Dermis microvascular lymphatic vessel endothelial cell (primary cell): ENCODE results near the gene ASNSD1. TPM values are rescaled to one million over a fixed set of nuclear protein-coding genes. Genes with fewer than 3 reads are reported as not detected.

Source experiments
- DNase-seq, 2 donors: peaks; one replicate each; pipeline versions ENCODE4 v3.0.0 to v3.0.0-alpha.2; 2010; ENCODE audit warnings: low read depth in 2 of 2
- total RNA-seq: library from RNA; depleted of rRNA; stranded (reverse); fragments of >200 nt; gene quantifications from 2 replicates; pipeline ENCODE4 v1.2.1, GENCODE V29; 2014

ASNSD1 gene
- 46.7 and 47.1 TPM in 2 replicates for total RNA-seq

DNA sequence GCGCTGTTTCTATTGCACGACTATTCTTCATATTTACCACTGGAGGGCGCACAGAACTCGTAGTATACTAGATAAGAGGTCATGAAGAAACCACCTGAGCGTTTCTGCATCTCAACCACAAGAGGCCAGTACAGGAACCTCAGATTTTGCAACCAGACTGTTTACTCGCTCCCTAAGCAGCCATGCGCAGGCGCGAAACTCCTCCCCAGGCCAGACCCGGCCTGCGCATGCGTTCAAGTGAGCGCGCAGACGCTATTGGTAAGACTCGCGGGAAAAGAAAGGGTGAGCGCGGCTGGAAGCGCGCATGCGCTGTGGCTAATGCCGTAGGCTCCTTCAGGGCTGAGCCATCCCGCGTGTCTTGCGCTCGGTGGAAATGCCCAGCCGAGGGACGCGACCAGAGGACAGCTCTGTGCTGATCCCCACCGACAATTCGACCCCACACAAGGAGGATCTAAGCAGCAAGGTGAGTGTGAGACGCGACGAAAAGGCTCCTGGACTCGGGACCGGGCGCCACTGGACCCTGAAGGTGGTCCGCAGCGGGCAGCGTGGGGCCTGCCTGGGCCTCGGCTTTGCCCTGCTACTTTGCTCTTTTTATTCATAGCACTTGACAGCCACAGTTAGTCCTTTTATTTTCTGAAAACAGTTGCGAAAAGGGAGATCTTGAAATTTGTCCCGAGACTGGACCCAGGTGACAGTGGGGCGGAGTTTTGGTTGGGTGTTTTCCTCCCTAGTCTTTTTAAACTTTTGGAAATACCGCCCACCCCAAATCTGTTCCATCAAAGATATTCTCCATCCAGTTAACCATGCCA, at the start of gene ASNSD1:
TSS of gene ASNSD1 (plus strand) at position 312 of the 809 bp plus-strand sequence. CDS start 4,674 bp downstream, outside the sequence.
- peak; percentile 99 to 100 for DNase-seq

DNA sequence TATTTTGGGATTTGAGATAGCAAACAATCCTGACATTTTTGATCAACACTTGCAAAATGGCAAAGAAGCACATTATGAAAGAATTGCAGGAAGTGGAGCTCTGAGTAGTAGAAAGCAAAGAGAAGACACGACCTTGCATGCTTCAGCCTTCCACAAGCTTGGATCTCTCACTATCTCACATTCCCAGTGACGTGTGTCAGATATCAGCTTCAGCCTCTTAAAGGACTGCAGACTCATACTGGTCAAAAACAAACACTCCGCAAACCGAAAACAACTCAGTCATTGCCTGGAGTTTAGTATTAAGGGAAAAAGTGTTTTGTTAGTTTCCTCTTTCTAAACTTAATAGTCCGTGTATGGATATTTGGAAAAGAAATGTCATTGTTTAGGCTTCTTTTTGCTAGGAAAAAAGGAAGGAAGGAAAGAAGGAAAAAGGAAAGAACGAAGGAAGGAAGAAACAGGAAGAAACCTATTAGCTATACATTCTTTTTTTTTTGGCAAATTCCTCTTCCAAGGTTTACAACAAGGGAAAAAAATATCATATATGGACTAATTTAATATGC, 48.1 kb upstream of the ASNSD1 start:
- peak in 1 of 2 donors; percentile 96 for DNase-seq

GRCh38 chr2:189613650-189614420, 47.4 kb upstream of the ASNSD1 start:
- peak in 1 of 2 donors; percentile 78 for DNase-seq

GRCh38 chr2:189614585-189614984, 46.7 kb upstream of the ASNSD1 start:
- DNase-seq = no peak

GRCh38 chr2:189618197-189618596, 43.1 kb upstream of the ASNSD1 start:
- no peak for DNase-seq

GRCh38 chr2:189621781-189622180, 39.5 kb upstream of the ASNSD1 start:
- DNase-seq = no peak

DNA sequence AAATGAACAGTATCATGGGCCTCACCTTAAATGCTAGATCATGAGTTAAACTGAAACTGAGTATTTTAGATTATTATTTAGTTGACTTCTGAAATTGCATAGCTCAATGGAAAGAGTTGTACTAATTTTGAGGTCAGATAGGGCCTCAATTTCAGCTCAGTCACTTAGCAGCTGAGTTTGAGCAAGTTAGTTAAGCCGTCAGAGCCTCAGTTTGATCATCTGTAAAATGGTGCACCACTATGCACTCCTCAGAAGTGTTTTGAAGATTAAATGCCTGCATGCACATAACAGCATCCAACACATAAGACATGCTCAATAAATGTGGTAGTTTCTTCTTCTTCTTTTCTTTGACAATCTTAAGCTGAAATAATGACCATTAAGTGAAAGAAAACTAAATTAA, 38.2 kb upstream of the ASNSD1 start:
- no peak for DNase-seq

DNA sequence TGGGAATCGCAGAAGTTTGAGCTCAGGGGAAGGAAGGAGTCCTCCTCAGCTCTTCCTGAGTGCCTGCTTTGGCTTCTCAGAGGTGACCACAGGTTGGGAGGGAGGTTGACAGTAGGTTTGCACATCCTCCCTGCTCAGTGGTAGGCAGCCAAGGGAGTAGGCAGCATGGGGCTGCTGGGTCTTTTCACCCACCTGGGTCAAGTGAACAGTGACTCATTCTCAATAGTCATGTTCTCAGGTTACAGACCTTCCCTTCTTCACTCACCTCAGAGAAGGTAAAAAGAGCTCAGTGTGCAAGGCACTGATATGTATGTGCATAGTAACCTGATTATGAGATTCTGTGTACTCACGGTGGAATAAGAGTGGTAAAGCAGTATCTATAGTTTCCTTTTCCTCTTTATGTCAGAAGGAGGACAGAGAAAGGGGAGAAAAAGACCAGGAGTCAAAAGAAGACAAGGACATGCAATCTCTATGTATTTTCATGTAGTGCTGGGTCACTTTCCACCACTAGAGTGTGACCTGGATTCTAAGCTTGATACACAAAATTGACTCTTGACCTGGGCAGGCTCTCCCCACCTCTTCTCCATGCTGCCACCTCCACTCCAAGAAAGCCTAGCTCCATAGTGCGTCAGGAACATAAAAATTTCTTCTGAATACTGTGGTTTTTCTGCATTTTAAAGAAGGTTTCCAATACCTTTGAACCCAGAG, 36.5 kb upstream of the ASNSD1 start:
- DNase-seq = no peak

DNA sequence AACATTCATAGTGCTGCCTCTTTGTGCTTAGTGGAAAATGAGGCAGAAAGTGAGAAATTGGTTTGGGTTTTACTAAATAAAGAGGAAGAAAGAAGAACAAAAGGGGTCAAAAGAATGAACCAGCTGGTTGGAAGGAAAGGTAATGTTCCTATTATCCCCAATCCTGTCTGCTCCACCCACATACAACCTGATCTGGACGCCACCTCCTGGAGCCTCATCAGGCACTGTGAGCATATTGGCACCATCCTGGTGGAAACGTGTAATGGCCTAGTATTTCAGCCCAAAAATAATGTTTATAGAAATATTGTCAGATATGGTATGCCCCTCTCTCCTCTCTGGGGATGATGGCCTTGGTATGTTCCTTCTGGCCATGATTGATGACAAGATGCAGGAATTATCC, 35.6 kb upstream of the ASNSD1 start:
- DNase-seq = no peak

GRCh38 chr2:189627789-189628188, 33.5 kb upstream of the ASNSD1 start:
- DNase-seq = no peak

GRCh38 chr2:189628817-189629530, 32.3 kb upstream of the ASNSD1 start:
- peak in 1 of 2 donors; percentile 27 for DNase-seq

DNA sequence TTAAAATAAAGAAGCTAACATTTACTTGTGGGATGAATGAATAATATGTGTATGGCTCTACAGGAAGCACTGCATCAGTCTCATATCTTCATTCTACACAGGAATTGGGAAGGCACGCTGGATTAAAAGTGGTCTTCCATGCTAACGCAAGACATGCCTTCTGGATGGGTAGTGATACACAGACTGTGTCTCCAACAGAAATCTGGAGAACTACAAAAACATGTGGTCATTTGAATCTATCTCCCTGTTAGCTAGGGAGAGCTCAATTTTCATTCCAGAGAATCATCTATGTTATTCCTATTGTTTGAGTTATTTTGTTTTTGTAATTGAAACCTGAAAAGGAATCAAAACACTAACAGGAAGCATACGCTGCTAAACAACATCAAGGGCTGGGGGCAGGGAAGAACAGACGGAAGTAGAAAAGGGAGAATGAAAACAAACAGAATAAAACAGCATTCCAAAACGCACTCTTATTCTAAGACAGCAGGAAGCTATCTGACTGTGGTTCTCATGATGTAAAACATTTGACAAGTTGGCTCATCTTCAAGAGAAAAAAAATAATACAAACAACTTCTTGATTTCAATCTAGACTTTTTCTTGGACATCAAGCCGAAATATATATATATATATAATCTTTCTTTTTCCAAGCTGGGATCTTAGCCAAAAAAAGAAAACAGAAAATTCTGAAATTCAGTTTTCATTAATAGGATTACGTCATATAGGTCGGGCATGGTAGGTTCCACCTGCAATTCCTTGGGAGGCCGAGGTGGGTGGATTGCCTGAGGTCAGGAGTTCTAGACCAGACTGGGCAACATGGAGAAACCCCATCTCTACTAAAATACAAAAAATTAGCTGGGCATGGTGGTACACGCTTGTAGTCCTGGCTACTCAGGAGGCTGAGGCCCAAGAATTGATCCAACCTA, 31.5 kb upstream of the ASNSD1 start:
- peak; percentile 24 to 71 for DNase-seq

- no peak for DNase-seq
Measured at GRCh38 chr2:189631849-189632248, 29.4 kb upstream of the ASNSD1 start.

DNA sequence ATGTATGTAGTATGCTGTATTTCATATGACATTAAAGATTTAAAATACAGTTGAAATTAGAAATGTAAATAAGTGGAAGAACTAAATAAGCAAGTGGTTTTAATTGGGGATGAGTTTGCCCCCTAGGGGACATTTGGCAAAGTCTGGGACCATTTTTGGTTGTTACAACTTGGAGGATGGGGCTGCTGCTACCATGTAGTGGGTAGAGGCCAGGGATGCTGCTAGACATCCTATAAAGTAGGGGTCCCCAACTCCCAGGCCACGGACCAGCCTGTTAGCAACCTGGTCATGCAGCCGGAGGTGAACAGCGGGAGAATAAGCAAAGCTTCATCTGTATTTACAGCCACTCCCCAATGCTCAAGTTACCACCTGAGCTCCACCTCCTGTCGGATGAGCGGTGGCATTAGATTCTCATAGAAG, 27.9 kb upstream of the ASNSD1 start:
- DNase-seq = peak in 1 of 2 donors; percentile 38

GRCh38 chr2:189635353-189635752, 25.9 kb upstream of the ASNSD1 start:
- no peak for DNase-seq

DNA sequence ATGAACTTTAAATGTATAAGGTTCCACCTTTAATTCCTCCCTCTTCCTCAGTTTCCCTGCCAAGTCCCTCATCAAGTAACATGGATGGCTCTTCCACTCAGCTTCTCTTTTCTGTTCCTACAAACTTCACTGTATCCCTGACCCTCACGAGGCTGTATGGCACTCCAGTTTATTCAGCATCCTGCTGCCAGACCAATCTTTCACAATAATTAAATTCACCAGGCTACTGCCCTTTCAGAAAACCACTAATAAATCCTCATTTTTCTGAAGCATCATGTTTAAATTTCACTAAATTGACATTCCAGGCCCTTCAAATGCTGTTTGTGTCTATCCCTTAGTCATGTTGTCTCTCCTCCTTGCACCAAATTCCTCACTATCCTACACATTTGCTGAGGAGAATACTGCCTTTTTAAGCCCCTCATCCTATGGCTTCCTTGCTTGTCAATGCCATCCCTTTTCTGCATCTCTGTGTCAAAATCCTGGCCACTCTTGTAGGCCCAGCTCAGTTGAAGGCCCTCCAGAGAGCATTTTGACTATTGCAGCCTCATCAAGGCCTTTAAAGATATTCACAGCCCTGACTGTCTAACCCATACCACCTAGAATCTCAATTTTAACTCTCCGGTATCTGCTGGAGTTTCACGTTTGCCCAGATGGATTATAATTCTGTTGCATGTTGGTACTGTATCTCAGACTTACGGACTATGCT, 22.8 kb upstream of the ASNSD1 start:
- DNase-seq = no peak

DNA sequence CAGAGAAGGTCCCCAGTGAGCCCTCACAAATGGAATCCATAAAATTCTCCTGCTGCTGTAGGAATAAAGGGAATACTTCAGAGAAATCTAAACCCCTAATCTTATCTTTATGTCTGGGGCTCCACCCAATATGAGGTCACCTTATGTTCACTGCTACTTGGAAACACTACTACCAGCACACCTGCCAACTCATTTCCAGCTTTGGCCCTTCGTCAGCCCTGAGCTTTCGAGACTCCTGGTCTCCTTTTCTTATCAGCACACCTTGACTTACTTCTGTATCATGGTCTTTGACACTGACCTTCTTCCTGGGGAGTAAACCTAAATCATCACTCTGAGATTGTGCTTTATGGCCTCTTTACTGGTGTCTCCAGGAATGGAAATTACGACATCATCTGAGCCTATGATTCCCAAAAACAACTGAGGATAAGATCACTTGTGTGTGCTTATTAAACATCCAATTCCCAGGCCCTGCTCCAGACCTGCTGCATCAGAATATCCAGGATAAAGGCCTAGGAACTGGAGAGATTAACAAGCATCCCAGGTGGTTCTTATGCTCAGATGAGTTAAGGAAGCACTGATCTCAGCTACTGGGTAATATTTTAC, 22.2 kb upstream of the ASNSD1 start:
- DNase-seq = no peak

- DNase-seq = peak in 1 of 2 donors; percentile 50
Measured at GRCh38 chr2:189641002-189641401, 20.3 kb upstream of the ASNSD1 start.

DNA sequence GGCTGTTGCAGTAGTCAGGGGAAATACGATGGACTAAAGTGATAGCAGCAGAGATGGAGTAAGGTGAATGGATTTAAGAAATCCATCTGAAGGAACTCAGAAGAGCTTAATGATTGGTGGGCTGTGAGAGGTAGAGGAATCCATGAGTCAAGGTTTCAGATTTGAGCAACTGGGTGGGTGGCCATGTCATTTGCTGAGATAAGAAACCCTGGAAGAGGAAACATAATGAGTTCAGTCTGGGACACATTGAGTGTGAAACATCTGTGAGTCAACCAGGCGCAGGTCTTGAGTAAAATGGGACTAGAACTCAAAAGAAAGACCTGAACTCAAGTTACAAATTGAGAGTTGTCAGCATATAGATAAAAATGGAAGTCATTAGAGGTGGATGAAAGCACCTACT, 19.7 kb upstream of the ASNSD1 start:
- DNase-seq = no peak
